ENCODE measurements around the gene HIKESHI.

DNA sequence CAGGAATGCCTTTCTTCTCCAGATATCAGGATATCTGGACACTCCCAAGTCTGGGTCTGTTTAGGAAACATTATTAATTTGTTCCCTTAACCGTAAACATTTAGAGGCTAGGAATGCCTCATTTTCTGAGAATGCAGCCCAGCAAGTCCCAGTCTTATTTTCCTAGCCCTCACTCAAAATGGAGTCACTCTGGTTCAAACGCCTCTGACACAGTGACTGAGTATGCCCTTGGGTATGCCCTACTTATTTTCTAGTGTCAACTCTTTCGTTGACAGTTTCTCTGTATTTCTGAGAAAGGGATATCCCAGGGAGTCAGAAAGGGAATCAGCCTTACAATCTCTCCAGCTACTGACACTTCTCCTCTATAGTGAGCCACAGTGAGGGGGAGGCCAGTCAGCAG, 56.7 kb downstream of the HIKESHI start:
- TF ChIP-seq, protein P1, sequence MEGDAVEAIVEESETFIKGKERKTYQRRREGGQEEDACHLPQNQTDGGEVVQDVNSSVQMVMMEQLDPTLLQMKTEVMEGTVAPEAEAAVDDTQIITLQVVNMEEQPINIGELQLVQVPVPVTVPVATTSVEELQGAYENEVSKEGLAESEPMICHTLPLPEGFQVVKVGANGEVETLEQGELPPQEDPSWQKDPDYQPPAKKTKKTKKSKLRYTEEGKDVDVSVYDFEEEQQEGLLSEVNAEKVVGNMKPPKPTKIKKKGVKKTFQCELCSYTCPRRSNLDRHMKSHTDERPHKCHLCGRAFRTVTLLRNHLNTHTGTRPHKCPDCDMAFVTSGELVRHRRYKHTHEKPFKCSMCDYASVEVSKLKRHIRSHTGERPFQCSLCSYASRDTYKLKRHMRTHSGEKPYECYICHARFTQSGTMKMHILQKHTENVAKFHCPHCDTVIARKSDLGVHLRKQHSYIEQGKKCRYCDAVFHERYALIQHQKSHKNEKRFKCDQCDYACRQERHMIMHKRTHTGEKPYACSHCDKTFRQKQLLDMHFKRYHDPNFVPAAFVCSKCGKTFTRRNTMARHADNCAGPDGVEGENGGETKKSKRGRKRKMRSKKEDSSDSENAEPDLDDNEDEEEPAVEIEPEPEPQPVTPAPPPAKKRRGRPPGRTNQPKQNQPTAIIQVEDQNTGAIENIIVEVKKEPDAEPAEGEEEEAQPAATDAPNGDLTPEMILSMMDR (IDR thresholded peaks at IDR 0.05): no peak
- no peak for TF ChIP-seq POLR2A (IDR thresholded peaks at IDR 0.05)
